Measurements from ENCODE around the gene CEP170.
"Not testable (repeated sequence)": the region's sequence is repeated elsewhere in the genome, so short reads cannot be mapped to it uniquely, and the experiment has no call there.

GRCh38 chr1:243105652-243106332, 149.3 kb downstream of the CEP170 start:
- TF ChIP-seq CTCF, POLR2A (IDR thresholded peaks at IDR 0.05): not testable (repeated sequence)

All from Peyer's patch (tissue), 4 donors.